Esophagus squamous epithelium (tissue), 5 donors: ENCODE results near the gene SVIP. TPM values are rescaled to one million over a fixed set of nuclear protein-coding genes. Genes with fewer than 3 reads are reported as not detected.

Experiments used
- DNase-seq: peaks from one replicate; lab custom pipeline; 2025; lab: John Stamatoyannopoulos, UW
- H3K27ac ChIP-seq, 4 donors: fragments of 200-600 bp; sonication (generic); one replicate each; pipeline ENCODE4 v1.5.1; 2016 to 2019; ENCODE audit warnings: mild to moderate bottlenecking in 1 of 4
- H3K27me3 ChIP-seq, 4 donors: fragments of 200-600 bp; sonication (generic); 1 replicate in 3 of 4; 2 replicates in 1 of 4; pipeline versions ENCODE4 v1.5.1 to v1.6.0; 2017 to 2021; ENCODE audit warnings: antibody characterized with exemption in 1 of 4
- H3K36me3 ChIP-seq, 3 donors: fragments of 200-600 bp; sonication (generic); one replicate each; pipeline ENCODE4 v1.5.1; 2016 to 2019
- H3K4me1 ChIP-seq, 3 donors: fragments of 200-600 bp; sonication (generic); one replicate each; pipeline ENCODE4 v1.5.1; 2017 to 2019
- H3K4me3 ChIP-seq, 4 donors: fragments of 200-600 bp; sonication (generic); 1 replicate in 3 of 4; 2 replicates in 1 of 4; pipeline ENCODE4 v1.5.1; 2016 to 2019; ENCODE audit warnings: mild to moderate bottlenecking in 2 of 4, moderate library complexity in 1 of 4
- H3K9me3 ChIP-seq, 3 donors: fragments of 200-600 bp; sonication (generic); one replicate each; pipeline ENCODE4 v1.5.1; 2016 to 2019
- CTCF ChIP-seq, 6 experiments: fragments of 450-650 bp in 4 of 6; fragments of 200-600 bp in 2 of 6; sonication (generic) in 2 of 6; IDR thresholded peaks; one replicate each; pipeline ENCODE4 v1.5.1; 2016 to 2019; ENCODE audit warnings: antibody characterized with exemption in 6 of 6, mild to moderate bottlenecking in 4 of 6, moderate library complexity in 4 of 6
- POLR2A ChIP-seq, 4 donors: fragments of 450-650 bp; IDR thresholded peaks; one replicate each; pipeline ENCODE4 v1.6.1; 2017; ENCODE audit warnings: antibody characterized with exemption in 4 of 4, mild to moderate bottlenecking in 4 of 4, moderate library complexity in 3 of 4
- WGBS, 2 donors: methylation state at CpG; one replicate each; pipeline ENCODE4 v1.1.5; 2018; 5-methylcytosine and 5-hydroxymethylcytosine counted together
- intact Hi-C: fragments of 100-400 bp; cut with DNase I; formaldehyde crosslinking; loops from one replicate; pipeline ENCODE4 v1.15.0; 2022
- total RNA-seq, 4 donors: library from RNA; depleted of rRNA; stranded (reverse); fragments of >200 nt; gene quantifications; one replicate each; pipeline ENCODE4 v1.1.0, GENCODE V29; 2016
- donor health status: DM: yes; HTN: yes; CAD: no.

The SVIP gene
- total RNA-seq, 4 donors from 2014 or later, result 6.1 to 11.3 (median 8.0) TPM

- H3K36me3 ChIP-seq, result peaks cover 0 to 19% (median 0%) of the 10 kb centered on the region in 3 donors
- peaks cover 0 to 19% (median 9%) of the 10 kb centered on the region in 3 donors for H3K4me1 ChIP-seq
- no peaks in the 10 kb centered on the region for H3K9me3 ChIP-seq
- DNase-seq, result no peak
- peak overlapping the region; percentile 79 to 97 (median 86) for H3K4me3 ChIP-seq
- WGBS, 2 donors, result 19 to 21% methylated on average over 2 to 4 of the region's 4 CpGs
- intact Hi-C loops, result no loop called here
- H3K27me3 ChIP-seq, result no peaks in the 10 kb centered on the region
- H3K27ac ChIP-seq, result no peak overlapping the region
- TF ChIP-seq CTCF (IDR thresholded peaks at IDR 0.05) (no peak), POLR2A (IDR thresholded peaks at IDR 0.05) (no peak)
Observed at GRCh38 chr11:22830082-22830414, 447 bp upstream of the SVIP start.

GRCh38 chr11:22828373-22828772 is 1.2 kb downstream of the SVIP start:
- Histone ChIP-seq H3K4me3 (peak overlapping the region in 1 of 4 donors; percentile 97), H3K36me3 (peaks cover 0 to 34% (median 0%) of the 10 kb centered on the region in 3 donors), H3K4me1 (peaks cover 0 to 19% (median 9%) of the 10 kb centered on the region in 3 donors), H3K27me3 (no peaks in the 10 kb centered on the region), H3K27ac (no peak overlapping the region), H3K9me3 (no peaks in the 10 kb centered on the region)
- intact Hi-C loops, result no loop called here
- TF ChIP-seq POLR2A (IDR thresholded peaks at IDR 0.05) (no peak), CTCF (IDR thresholded peaks at IDR 0.05) (no peak)
- 62 to 69% methylated on average over 6 of the region's 6 CpGs for WGBS, 2 donors
- DNase-seq, result no peak

GRCh38 chr11:22822203-22822602 is 7.4 kb downstream of the SVIP start:
- no peak for DNase-seq
- Histone ChIP-seq H3K27me3 (no peaks in the 10 kb centered on the region), H3K9me3 (no peaks in the 10 kb centered on the region), H3K4me3 (no peak overlapping the region), H3K4me1 (no peaks in the 10 kb centered on the region), H3K27ac (no peak overlapping the region), H3K36me3 (peaks cover 0 to 90% (median 0%) of the 10 kb centered on the region in 3 donors)
- no peak for TF ChIP-seq POLR2A (IDR thresholded peaks at IDR 0.05)
- intact Hi-C loops, result no loop called here
- 90 to 95% methylated on average over 2 of the region's 2 CpGs for WGBS, 2 donors

- Histone ChIP-seq H3K4me1 (peaks cover 0 to 9% (median 0%) of the 10 kb centered on the region in 3 donors), H3K4me3 (no peak overlapping the region), H3K27me3 (no peaks in the 10 kb centered on the region), H3K36me3 (no peaks in the 10 kb centered on the region), H3K27ac (no peak overlapping the region), H3K9me3 (no peaks in the 10 kb centered on the region)
- TF ChIP-seq CTCF (IDR thresholded peaks at IDR 0.05), result no peak
- no peak for TF ChIP-seq POLR2A (IDR thresholded peaks at IDR 0.05)
- intact Hi-C loops, result no loop called here
- WGBS, 2 donors, result 86 to 94% methylated on average over 3 of the region's 3 CpGs
- no peak for DNase-seq
Observed at GRCh38 chr11:22809893-22810292, 19.7 kb downstream of the SVIP start.

- Histone ChIP-seq H3K9me3 (no peaks in the 10 kb centered on the region), H3K27me3 (peaks cover 0 to 5% (median 0%) of the 10 kb centered on the region in 4 donors), H3K27ac (peak overlapping the region in 2 of 4 donors; percentile 16 to 25), H3K4me1 (peaks cover 0 to 9% (median 0%) of the 10 kb centered on the region in 3 donors), H3K4me3 (no peak overlapping the region), H3K36me3 (no peaks in the 10 kb centered on the region)
- intact Hi-C loops, result no loop called here
- DNase-seq, result no peak
- WGBS, 2 donors, result 61 to 66% methylated on average over 3 of the region's 3 CpGs
- TF ChIP-seq CTCF (IDR thresholded peaks at IDR 0.05) (no peak), POLR2A (IDR thresholded peaks at IDR 0.05) (no peak)
Observed at GRCh38 chr11:22808571-22809197, 20.9 kb downstream of the SVIP start.
